HG03439 (cell line): Measurements from ENCODE around the gene CLK2.
"Not testable (repeated sequence)": the region's sequence is repeated elsewhere in the genome, so short reads cannot be mapped to it uniquely, and the experiment has no call there.

Experiments used
- ATAC-seq: cut with Tn5 transposase; IDR thresholded peaks from one replicate; pipeline ENCODE4 v1.9.1; 2021; ENCODE audit warnings: mild to moderate bottlenecking, moderate library complexity; ENCODE audit not compliant: unreplicated experiment

Gene CLK2

DNA sequence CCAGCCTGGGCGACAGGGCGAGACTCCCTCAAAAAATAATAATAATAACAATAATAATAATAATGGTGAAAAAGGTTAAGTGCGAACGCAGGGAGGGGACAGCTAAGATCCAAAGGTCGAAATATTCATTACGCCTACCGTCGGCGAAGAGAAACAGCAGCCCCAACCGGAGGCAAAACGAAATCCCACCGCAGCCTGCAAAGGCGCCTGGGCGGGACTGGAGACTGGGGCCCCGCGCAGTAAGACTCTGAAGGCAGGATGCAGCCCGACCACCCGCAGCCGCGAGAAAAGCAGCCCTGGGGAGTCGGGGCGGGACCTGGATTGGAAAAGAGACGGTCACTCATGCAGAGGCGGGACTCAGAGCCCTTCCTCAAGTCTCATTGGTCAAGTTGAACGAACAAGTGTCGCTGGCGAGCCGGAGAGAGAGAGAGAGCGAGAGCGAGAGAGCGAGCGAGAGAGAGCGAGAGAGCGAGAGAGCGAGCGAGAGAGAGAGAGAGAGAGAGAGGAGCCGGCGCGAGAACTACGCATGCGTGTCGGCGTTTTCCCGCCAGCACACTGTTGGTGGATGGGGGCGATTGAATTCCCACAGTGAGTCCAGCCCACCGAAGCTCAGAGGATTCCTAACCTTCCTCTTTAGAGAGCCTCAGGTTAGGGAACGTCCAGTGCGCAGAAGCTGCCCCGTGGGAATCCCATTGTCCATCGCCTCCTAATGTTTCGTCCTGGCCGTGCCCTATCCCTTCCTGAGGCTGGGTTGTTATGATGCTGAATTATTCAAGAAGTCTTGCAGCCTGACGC is 28.7 kb downstream of the CLK2 start:
- ATAC-seq, result peak; percentile 80

DNA sequence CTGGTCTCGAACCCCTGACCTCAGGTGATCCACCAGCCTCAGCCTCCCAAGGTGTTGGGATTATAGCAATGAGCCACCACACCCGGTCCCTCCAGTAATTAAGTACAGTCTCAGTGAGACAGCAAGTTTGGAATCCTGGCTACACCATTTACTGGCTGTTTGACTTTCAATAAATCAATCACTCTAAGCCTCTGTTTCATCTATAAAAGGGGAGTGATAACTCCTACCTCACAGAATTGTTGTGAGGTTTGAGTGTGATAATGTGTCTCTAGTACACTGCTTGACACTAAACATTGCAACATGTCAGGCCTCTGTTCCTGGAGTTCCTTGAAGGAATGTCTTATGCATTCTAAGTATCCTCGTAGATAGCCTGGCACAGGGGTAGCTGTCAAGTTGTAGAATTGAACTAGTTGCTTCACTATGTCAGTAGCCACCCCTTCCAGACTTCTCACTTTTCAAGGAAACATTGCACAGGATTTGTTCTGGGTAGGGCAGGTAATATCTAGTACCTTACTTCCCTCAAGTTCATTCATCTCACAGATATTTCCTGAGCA is 30.4 kb downstream of the CLK2 start:
- no peak for ATAC-seq

DNA sequence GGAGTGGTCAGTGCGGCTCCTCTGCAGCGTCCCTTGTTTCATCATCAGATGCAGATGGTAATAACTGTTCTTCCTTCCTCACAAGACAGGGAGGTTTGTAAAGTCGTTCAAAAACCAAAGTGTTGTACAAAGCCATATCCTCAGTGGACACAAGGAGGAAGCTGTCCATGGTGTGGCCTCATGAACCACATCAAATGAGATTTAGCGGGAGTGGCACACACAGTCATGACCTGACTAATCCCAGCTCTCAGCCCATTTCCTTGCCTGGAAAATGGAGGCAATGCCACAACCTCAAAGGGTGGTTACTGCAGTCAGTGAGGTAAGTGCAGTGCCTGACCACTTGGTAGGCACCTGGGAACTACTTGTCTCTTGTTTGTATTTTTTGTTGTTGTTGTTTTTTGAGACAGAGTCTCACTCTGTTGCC is 31.5 kb downstream of the CLK2 start:
- ATAC-seq, result no peak

DNA sequence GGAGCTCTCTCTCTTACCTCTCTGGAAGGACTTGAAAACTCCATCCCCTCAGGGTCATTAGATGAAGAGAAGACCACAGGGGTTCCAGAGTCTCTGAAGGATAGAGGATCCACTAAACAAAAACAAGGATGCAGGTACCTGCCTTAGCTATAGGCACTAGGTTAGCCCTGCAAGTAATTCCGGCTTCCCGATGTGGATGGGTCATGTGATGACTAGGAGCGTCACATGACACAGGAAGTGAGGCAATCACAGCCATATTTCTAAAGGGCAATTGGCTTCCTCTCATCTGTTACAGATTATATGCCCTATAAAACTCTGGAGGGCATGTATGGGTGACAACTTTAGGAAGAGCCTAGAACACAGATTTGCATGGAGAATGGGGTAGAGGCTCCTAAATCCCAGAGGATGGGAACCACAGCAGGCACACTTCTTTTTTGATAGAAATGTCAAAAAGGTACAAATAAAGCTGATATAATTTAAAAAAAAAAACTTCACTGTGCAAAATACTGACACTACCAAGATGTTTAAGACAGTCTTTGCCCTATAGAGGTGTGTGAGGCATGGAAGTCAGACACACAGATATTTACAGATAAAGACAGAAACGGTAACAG is 32.1 kb downstream of the CLK2 start:
- no peak for ATAC-seq

DNA sequence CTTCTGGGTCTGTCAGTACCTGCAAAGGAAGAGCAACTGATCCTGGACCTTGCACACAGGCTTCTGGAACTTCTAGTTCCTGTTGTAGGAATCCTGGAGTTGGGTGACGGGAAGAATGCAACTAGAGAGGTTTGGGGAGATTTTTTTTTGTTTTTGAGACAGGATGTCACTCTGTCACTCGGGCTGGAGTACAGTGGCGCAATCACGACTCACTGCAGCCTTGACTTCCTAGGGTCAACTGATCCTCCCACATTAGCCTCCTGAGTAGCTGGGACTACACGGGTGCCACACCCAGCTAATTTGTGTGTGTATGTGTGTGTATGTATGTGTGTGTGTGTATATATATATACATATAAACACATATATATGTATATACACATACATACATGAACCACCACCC is 36.9 kb downstream of the CLK2 start:
- no peak for ATAC-seq

DNA sequence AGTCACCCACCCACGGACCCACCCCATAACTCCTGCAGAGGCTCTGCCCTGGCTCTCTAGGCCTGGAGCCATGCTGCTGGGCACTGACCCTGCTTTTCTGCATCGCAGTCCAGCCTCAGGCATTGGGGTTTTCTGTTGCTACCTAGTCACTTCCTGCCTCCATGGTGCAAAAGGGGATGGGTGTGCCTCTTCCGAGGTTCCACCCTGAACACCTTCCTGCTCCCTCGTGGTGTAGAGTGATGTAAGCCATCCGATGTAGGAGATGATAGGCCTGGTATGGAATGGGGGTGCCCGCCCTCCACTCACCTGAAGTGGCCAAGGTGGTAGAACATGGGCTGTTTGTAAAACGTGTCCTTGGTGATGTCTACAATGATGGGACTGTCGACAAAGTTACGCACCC is 37.9 kb downstream of the CLK2 start:
- ATAC-seq, result not testable (repeated sequence)

DNA sequence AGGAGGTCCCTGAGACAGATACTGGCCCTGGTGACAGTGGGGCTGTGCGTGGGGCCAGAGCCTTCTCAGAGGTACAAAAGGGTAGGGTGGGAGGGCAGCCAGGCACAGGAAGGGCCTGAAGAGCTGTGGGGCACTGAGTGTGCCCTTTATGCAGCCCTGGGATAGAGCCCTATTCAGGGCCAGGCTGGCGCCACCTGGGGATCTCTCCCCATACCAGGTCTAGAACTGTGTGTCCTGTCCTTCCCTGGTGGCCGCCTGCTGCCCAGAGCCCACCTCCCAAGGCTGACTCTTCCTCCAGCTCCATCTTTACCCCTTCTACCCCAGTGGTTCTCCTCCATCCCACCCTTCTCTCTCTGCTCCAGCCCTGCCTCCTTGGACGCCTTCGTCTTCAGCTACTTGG is 39.8 kb downstream of the CLK2 start:
- not testable (repeated sequence) for ATAC-seq

DNA sequence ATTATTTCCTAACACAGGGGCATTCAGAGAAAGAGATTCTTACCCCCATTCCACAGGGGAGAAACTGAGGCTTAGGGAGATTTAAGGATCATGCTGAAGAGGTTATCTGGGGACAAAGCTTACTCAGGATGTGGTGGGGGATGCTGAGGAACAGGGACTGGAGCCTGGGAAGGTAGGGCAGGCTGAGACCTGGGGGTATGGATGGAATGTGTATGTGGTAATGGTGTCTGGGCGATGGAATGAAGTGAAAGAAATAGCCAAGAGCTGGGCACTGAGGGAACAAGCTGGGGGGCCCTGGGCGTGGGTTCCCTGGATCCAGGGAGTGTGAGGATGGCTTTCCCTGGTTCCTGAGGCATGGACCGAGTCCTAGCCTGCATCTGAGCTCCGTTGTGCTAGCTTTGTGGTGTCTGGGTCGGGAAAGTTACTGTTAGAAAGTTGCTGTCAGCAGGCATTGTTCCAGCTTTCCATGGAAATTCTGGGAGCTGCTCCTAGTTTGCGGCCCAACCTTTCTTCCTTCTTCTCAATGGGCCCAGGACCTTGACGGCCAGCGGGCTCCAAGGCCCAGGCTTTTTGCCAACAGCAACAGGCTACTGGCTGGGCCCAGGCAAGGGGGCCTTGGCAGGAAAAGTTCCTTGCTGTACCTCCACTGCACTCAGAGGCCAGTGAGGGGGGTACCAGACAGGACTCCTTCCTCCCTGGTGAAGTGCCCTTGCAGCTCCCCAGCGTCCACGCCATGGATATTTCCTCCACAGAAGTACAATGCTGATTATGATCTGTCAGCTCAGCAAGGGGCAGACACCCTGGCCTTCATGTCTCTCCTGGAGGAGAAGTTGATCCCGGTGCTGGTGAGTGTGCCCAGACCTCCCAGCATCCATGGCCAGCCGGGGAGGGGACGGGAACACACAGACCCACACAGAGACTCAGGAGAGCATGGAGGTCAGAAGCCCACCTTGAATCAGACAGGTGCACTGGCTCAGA is 41.0 kb downstream of the CLK2 start:
- ATAC-seq, result not testable (repeated sequence)

DNA sequence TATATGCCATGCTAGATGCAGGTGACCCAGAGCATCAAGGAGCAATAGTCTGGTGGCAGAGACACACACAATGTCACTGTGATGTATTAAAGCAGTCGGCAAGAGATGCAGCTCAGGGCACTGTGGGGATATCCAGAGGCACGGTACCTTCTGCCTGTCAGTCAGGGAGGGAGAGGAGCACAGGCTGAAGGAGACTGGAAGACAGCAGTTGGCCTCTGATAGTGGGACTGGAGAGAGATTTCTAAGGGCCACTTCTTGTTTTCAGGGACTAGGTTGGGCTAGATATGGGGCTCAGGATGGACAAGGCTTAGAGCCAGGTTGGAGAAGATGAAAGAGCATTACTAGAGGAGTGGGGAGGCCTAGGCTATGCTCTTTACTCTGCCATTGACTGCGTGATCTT is 42.0 kb downstream of the CLK2 start:
- ATAC-seq, result not testable (repeated sequence)

DNA sequence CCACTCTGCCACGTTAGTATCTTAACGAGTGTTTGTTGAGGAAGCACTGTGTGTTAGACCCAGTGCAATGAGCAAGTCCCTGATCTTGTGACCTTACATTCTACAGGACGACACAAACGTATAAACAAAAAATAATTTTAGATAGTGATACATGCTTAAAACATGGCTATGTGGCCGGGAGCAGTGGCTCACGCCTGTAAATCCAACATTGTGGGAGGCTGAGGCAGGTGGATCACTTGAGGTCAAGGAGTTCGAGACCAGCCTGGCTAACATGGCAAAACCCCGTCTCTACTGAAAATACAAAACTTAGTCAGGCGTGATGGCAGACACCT is 45.2 kb downstream of the CLK2 start:
- no peak for ATAC-seq

DNA sequence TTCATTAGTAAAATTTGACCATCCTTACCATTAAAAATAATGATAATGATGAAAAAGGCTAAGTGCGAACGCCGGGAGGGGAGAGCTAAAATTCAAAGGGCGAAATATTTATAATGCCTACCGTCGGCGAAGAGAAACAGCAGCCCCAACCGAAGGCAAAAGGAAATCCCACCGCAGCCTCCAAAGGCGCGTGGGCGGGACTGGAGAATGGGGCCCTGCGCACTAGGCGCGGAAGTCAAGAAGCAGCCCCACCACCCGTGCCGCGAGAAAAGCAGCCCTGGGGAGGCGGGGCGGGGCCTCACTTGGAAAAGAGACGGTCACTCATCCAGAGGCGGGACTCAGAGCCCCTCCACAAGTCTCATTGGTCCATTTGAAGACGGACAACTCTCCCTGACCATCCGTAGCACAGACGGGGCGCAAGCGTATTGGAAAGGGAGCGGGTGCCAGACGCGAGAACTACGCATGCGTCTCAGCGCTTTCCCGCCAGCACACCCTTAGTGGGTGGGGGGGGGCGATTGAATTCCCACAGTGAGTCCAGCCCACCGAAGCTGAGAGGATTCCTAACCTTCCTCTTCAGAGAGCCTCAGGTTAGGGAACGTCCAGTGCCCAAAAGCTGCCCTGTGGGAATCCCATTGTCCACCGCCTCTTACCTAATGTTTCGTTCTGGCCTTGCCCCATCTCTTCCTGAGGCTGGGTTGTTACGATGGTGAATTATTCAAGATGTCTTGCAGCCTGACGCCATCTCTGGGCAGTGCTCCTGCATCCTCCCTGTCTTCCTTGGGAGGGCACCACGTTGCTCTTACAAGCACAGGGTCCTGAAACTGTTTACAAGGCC is 45.8 kb downstream of the CLK2 start:
- ATAC-seq, result peak; percentile 90

DNA sequence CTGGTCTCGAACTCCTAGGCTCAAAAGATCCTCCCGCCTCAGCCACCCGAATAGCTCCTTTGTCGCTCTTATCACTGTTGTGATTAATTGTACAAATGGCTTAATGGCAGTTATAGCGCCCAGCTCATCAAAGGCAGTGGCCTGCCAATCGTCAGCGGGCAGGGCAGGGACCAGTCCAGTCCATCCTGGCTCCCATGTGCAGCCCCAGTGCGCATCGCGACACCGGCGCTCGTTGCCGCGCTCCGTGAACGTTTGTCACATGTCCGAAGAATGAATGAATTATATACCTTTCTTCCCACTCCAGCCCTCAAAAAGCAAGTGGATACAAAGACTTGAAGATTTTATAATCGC is 46.4 kb downstream of the CLK2 start:
- ATAC-seq, result no peak

DNA sequence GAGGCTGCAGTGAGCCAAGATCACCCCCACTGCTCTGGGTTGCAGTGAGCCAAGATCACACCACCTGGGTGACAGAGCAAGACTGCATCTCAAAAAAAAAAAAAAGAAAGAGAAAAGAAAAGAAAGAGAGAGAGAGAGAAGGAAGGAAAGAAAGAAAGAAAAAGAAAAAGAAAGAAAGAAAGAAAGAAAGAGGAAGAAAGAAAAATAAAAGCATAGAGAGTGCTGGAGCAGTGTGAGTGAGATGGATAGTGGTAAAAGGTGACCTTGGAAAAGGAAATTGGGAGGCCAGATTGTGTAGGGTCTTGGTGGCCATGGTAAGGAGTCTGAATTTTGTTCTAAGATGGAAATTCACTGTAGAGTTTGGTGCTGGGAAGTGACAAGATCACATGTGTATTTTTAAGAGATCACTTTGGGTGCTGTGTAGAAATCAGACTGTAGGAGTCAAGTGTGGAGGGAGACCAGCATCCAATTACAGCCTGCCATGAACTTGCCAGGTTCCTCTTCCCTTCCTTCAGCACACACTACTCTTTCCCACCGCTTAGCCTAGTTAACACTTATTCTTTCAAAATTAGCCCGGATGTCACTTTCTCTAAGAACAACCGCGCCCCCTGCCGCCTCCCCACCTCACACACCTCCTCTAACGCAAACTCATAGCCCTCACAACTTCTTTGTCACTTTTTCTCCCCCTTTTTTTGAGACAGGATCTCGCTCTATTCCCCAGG is 47.0 kb downstream of the CLK2 start:
- ATAC-seq, result no peak

DNA sequence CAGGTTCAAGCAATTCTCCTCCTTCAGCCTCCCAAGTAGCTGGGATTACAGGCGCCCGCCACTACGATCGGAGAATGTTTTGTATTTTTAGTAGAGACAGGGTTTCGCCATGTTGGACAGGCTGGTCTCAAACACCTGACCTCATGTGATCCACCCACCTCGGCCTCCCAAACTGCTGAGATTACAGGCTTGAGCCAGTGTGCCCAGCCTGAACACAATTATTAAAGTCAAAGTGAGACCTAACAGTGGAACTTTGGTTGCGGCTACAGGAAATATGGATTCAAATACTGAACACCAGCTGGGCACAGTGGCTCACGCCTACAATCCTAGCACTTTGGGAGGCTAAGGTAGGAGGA is 47.9 kb downstream of the CLK2 start:
- ATAC-seq, result not testable (repeated sequence)

DNA sequence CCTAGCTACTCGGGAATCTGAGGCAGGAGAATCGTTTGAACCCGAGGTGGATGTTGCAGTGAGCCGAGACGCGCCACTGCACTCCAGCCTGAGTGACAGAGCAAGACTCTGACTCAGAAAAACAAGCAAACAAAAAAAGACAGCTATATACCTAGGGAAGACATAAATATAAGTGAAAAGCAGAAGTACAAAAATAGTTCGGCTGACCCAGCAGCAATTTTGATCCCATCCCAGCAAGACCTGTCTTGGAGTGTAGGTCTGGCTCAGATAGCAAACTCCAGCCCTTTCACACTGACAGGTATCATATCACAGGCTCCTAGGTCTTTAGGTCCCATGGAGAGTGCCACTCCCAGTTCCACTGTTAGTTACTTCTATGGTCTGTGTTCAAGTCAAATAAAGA is 50.3 kb downstream of the CLK2 start:
- no peak for ATAC-seq

DNA sequence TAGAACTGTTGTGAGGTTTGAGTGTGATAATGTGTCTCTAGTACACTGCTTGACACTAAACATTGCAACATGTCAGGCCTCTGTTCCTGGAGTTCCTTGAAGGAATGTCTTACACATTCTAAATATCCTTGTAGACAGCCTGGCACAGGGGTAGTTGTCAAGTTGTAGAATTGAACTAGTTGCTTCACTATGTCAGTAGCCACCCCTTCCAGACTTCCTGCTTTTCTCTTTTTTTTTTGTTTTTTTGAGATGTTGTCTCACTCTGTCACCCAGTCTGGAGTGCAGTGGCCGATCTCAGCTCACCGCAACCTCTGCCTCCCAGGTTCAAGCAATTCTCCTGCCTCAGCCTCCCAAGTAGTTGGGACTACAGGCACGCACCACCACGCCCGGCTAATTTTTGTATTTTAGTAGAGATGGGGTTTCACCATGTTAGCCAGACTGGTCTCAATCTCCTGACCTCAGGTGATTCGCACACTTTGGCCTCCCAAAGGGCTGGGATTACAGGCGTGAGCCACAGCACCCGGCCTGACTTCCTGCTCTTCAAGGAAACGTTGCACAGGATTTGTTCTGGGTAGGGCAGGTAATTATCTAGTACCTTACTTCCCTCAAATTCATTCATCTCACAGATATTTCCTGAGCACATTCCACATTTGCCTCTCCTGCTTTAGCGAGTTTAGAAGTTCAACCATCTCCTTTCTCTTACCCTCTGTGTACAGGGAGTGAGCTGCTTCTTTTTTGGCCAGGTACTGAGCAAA is 52.9 kb downstream of the CLK2 start:
- ATAC-seq, result not testable (repeated sequence)

DNA sequence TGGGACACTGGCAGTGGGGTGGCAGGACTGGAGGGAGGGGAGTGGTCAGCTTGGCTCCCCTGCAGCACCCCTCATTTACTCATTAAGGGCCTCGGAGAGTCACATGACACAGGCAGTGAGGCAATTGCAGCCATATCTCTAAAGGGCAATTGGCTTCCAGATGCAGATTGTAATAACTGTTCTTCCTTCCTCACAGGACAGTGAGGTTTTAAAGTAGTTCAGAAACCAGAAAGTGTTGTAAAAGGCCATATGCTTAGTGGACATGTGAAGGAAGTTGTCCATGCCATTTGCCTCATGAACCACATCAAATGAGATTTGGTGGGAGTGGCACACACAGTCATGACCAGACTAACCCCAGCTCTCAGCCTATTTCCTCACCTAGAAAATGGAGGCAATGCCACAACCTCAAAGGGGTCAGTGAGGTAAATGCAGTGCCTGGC is 53.7 kb downstream of the CLK2 start:
- no peak for ATAC-seq

DNA sequence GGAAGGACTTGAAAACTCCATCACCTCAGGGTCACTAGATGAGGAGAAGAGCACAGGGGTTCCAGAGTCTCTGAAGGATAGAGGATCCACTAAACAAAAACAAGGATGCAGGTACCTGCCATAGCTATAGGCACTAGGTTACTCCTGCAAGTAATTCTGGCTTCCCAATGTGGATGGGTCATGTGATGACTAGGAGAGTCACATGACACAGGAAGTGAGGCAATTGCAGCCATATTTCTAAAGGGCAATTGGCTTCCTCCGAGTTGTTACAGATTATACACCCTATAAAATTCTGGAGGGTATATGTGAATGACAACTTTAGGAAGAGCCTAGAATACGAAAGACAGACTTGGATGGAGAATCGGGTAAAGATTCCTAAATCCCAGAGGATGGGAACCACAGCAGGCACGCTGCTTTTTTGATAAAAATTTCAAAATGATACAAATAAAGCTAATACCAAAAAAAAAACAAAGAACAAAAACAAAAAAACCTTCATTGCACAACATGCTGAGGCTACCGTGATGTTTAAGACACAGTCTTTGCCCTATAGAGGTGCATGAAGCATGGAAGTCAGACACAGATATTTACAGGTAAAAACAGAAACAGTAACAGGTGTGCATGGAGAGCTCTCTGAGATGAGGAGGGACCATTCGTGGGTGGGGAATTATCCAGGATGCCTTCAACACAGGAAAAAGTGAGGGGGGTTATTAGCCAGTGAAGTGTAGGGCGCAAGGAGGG is 54.3 kb downstream of the CLK2 start:
- no peak for ATAC-seq
